ENCODE measurements around the gene SMIM28.

- TF ChIP-seq EZH2 (IDR thresholded peaks at IDR 0.05) (no peak), POLR2AphosphoS5 (IDR thresholded peaks at IDR 0.05; ENCODE audit: borderline replicate concordance, low read depth, low read length) (no peak)
Observed at GRCh38 chr6:138331984-138332383, 45.7 kb upstream of the SMIM28 start.

Measured in SK-N-MC (cell line).